B cell (primary cell): ENCODE results near the gene HPX. TPM values are rescaled to one million over a fixed set of nuclear protein-coding genes. Genes with fewer than 3 reads are reported as not detected.

Experiments
- ATAC-seq: fragments of 200-7000 bp; cut with Tn5 transposase; one replicate; pipeline ENCODE4 v1.10.0; 2021; ENCODE audit warnings: low read depth, mild to moderate bottlenecking, moderate number of reproducible peaks, moderate library complexity
- CTCF ChIA-PET: fragments of 350-600 bp; sonication (Branson Sonifier 250); formaldehyde crosslinking; loops from one replicate; lab custom pipeline; 2021; ENCODE audit warnings: antibody characterized with exemption, inconsistent platforms; lab: Charles Lee
- POLR2A ChIA-PET: fragments of 350-600 bp; sonication (Branson Sonifier 250); formaldehyde crosslinking; loops from one replicate; lab custom pipeline; 2021; ENCODE audit warnings: antibody characterized with exemption; lab: Charles Lee
- DNase-seq: peaks from one replicate; pipeline ENCODE4 v3.0.0; 2013
- H2AFZ ChIP-seq: 2 replicates; pipeline ENCODE4 v1.6.1; 2012; ENCODE audit warnings: mild to moderate bottlenecking, low read depth, low read length; ENCODE audit not compliant: insufficient read depth, poor library complexity, severe bottlenecking
- H3K27ac ChIP-seq, 2 donors: 1 replicate in 1 of 2; 2 replicates in 1 of 2; pipeline ENCODE4 v1.5.1; 2012 to 2013; ENCODE audit warnings: low read length in 2 of 2, mild to moderate bottlenecking in 2 of 2, moderate library complexity in 1 of 2
- H3K27me3 ChIP-seq, 4 experiments: fragments of 200-600 bp in 1 of 4; sonication (generic) in 1 of 4; replicated peaks in 1 of 4; 1 replicate in 2 of 4; 2 replicates in 2 of 4; pipeline versions ENCODE4 v1.6.1 to v1.7.0; 2013 to 2016; ENCODE audit warnings: low read length in 3 of 4, mild to moderate bottlenecking in 2 of 4, mixed read lengths in 1 of 4, moderate library complexity in 1 of 4; ENCODE audit not compliant: insufficient read depth in 4 of 4, control insufficient read depth in 3 of 4; ENCODE audit errors: control extremely low read depth in 1 of 4
- H3K36me3 ChIP-seq, 2 experiments: replicated peaks in 1 of 2; 1 replicate in 1 of 2; 2 replicates in 1 of 2; pipeline versions ENCODE4 v1.6.1 to v1.7.1; 2013; ENCODE audit warnings: low read length in 1 of 2; ENCODE audit not compliant: insufficient read depth in 2 of 2, control insufficient read depth in 1 of 2; ENCODE audit errors: control extremely low read depth in 1 of 2, extremely low read depth in 1 of 2
- H3K4me1 ChIP-seq, 2 donors: fragments of 200-600 bp in 1 of 2; sonication (generic) in 1 of 2; 1 replicate in 1 of 2; 2 replicates in 1 of 2; pipeline versions ENCODE4 v1.5.1 to v1.6.1; 2013 to 2017; ENCODE audit warnings: low read length in 2 of 2; ENCODE audit not compliant: control insufficient read depth in 2 of 2, insufficient read depth in 2 of 2
- H3K4me2 ChIP-seq: replicated peaks from 2 replicates; pipeline ENCODE3; 2012; ENCODE audit warnings: mild to moderate bottlenecking, low read depth, low read length; ENCODE audit not compliant: poor library complexity, severe bottlenecking
- H3K4me3 ChIP-seq, 5 experiments: fragments of 200-600 bp in 1 of 5; sonication (generic) in 1 of 5; 1 replicate in 3 of 5; 2 replicates in 2 of 5; pipeline versions ENCODE4 v1.5.1 to v1.7.0; 2011 to 2016; ENCODE audit warnings: low read length in 4 of 5, mild to moderate bottlenecking in 4 of 5, low read depth in 2 of 5, control low read depth in 1 of 5, moderate library complexity in 1 of 5; ENCODE audit not compliant: insufficient read depth in 1 of 5; ENCODE audit errors: control extremely low read depth in 1 of 5, extremely low read depth in 1 of 5
- H3K79me2 ChIP-seq: fragments of 200-600 bp; sonication (generic); one replicate; pipeline ENCODE4 v1.6.0; 2016; ENCODE audit warnings: low read length; ENCODE audit not compliant: control insufficient read depth, insufficient read depth
- H3K9ac ChIP-seq: fragments of 200-600 bp; sonication (generic); 2 replicates; pipeline ENCODE4 v1.6.1; 2017; ENCODE audit warnings: mild to moderate bottlenecking, low read length, moderate library complexity
- H3K9me3 ChIP-seq, 3 donors: one replicate each; pipeline versions ENCODE4 v1.6.1 to v1.7.1; 2013; ENCODE audit warnings: low read length in 2 of 3; ENCODE audit not compliant: control insufficient read depth in 2 of 3, insufficient read depth in 1 of 3; ENCODE audit errors: control extremely low read depth in 1 of 3
- H4K20me1 ChIP-seq: 2 replicates; pipeline ENCODE4 v1.6.0; 2012; ENCODE audit warnings: mild to moderate bottlenecking, low read length; ENCODE audit not compliant: insufficient read depth, control insufficient read depth, poor library complexity, severe bottlenecking
- H3K27ac Mint-ChIP-seq: one replicate; pipeline ENCODE4 v1.8.0; 2021; ENCODE audit warnings: mixed read lengths
- H3K27me3 Mint-ChIP-seq: one replicate; pipeline ENCODE4 v1.8.0; 2021; ENCODE audit warnings: mixed read lengths
- H3K4me1 Mint-ChIP-seq: one replicate; pipeline ENCODE4 v1.8.0; 2021; ENCODE audit warnings: mixed read lengths
- H3K4me3 Mint-ChIP-seq: one replicate; pipeline ENCODE4 v1.8.0; 2021; ENCODE audit warnings: mixed read lengths
- H3K9me3 Mint-ChIP-seq: one replicate; pipeline ENCODE4 v1.8.0; 2022; ENCODE audit warnings: mixed read lengths; ENCODE audit not compliant: insufficient read depth
- EZH2 ChIP-seq: IDR thresholded peaks from 2 replicates; pipeline ENCODE4 v1.6.1; 2012; ENCODE audit warnings: borderline replicate concordance, low read depth, mild to moderate bottlenecking, moderate library complexity, low read length; ENCODE audit not compliant: insufficient read depth, poor library complexity, severe bottlenecking
- WGBS: methylation state at CpG from one replicate; pipeline ENCODE4 v1.1.5; 2013; ENCODE audit warnings: missing lambda C conversion rate; ENCODE audit not compliant: insufficient coverage; 5-methylcytosine and 5-hydroxymethylcytosine counted together
- intact Hi-C: fragments of 100-400 bp; cut with micrococcal nuclease; formaldehyde crosslinking; loops from one replicate; pipeline ENCODE4 v1.10.0; 2022
- polyA plus RNA-seq: library from polyadenylated mRNA; depleted of rRNA; stranded (reverse); fragments of >200 nt; gene quantifications from 2 replicates; pipeline ENCODE4 v1.2.3, GENCODE V29; 2012
- total RNA-seq, 2 donors: library from RNA; stranded (reverse); fragments of 120-200 nt in 1 of 2; gene quantifications; 1 replicate in 1 of 2; 2 replicates in 1 of 2; pipeline versions ENCODE4 v1.2.3 to v1.2.4, GENCODE V29; 2013 to 2022
- TF ChIP-seq, protein P1 (sequence below): fragments of 200-600 bp; IDR thresholded peaks from one replicate; pipeline ENCODE4 v1.8.0; 2022; ENCODE audit warnings: antibody characterized with exemption, mild to moderate bottlenecking

HPX gene
- total and polyA plus RNA-seq, 2 donors (not counting 1 experiment from before 2014, with no cell fraction given), result 0.64 to 1.1 TPM

DNA sequence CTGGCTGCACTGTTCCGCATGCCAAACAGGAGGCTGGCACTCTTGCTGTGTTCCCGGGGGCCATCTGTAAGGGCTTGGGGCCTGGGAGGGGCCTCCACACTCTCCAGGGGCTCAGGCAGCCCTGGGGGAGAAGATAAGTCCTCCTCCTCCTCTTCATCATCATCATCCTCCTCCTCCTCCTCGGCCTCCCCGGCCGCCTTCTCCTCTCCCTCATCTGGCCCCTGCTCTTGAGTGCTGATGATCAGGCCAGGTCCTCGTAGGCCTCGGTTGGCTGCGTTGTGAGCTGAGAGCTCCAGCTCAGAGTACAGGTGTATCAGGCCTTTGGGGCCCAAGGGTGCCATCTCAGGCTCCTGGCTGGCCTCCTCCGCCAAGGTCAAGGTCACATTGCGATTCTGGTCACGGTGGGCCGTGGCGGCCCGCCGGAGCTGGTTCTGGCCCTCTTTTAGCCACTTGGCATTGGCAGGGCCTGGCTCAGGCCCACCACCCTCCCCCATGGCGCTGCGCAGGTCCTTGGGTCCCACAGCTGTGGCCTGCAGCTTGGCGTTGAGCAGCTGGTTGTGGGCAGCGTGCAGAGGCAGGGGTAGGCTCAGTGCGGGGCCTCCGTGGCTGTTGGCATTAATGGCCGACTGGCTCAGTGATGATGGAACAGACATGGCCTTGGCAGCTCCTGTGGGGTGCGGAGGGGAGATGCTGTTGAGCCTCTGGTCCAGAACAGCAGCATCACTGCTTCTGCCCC is 29.9 kb downstream of the HPX start:
- WGBS, result 95% methylated on average over 22 of the region's 23 CpGs
- H2AFZ ChIP-seq, result no peak overlapping the region
- H4K20me1 ChIP-seq, result no peaks in the 10 kb centered on the region
- peaks cover 11 to 13% of the 10 kb centered on the region in 2 donors for H3K4me1 ChIP-seq
- ChIA-PET CTCF (interaction anchor here (1.5 kb wide), 1 partner anchor 33 kb away, joined by 3 read pairs; no protein-coding TSS in a partner anchor), POLR2A (interaction anchor here (1.2 kb wide), 1 partner anchor 208 kb away, joined by 3 read pairs; the partner anchor contains the start of gene TPP1)
- no peak overlapping the region for H3K9ac ChIP-seq
- no peaks in the 10 kb centered on the region for H3K9me3 ChIP-seq
- intact Hi-C loops, result no loop called here
- Mint-ChIP-seq H3K27me3 (no peaks in the 10 kb centered on the region), H3K9me3 (no peaks in the 10 kb centered on the region), H3K27ac (no peak overlapping the region), H3K4me1 (peaks cover 16% of the 10 kb centered on the region), H3K4me3 (no peak overlapping the region)
- no peak for DNase-seq
- peaks cover 0 to 6% of the 10 kb centered on the region in 2 experiments for H3K36me3 ChIP-seq
- ATAC-seq, result no peak
- H3K4me3 ChIP-seq, result no peak overlapping the region
- no peak for TF ChIP-seq EZH2
- TF ChIP-seq, protein P1, sequence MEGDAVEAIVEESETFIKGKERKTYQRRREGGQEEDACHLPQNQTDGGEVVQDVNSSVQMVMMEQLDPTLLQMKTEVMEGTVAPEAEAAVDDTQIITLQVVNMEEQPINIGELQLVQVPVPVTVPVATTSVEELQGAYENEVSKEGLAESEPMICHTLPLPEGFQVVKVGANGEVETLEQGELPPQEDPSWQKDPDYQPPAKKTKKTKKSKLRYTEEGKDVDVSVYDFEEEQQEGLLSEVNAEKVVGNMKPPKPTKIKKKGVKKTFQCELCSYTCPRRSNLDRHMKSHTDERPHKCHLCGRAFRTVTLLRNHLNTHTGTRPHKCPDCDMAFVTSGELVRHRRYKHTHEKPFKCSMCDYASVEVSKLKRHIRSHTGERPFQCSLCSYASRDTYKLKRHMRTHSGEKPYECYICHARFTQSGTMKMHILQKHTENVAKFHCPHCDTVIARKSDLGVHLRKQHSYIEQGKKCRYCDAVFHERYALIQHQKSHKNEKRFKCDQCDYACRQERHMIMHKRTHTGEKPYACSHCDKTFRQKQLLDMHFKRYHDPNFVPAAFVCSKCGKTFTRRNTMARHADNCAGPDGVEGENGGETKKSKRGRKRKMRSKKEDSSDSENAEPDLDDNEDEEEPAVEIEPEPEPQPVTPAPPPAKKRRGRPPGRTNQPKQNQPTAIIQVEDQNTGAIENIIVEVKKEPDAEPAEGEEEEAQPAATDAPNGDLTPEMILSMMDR, result no peak
- H3K27ac ChIP-seq, result no peak overlapping the region
- no peaks in the 10 kb centered on the region for H3K27me3 ChIP-seq
- H3K79me2 ChIP-seq, result peaks cover 13% of the 10 kb centered on the region
- H3K4me2 ChIP-seq, result no peak overlapping the region

DNA sequence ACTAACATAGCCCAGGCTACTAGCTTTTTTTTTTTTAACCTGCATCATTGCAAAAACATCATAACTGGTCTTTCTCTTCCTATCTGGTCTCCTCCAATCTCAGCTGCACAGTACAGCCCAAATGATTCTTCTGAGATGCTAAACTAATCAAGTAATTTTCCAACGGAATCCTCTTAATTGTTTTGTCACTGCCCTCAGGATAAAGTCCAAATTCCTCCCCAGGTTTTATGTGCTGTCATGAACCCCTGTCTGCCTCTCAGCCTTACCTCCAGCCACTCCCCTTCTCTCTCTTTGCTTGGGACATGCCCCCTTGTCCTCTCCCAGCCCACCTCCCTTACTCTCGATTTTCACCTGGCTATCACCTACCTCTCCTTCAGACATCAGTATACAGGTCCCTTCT is 34.4 kb downstream of the HPX start:
- H3K27me3 Mint-ChIP-seq, result no peaks in the 10 kb centered on the region
- no peaks in the 10 kb centered on the region for H3K9me3 Mint-ChIP-seq
- no peak for DNase-seq
- ATAC-seq, result no peak
- peaks cover 39 to 43% of the 10 kb centered on the region in 2 donors for H3K4me1 ChIP-seq
- H3K79me2 ChIP-seq, result no peaks in the 10 kb centered on the region
- ChIA-PET CTCF (interaction anchor here (0.8 to 1.8 kb wide), 4 partner anchors 28 to 309 kb away, joined by 3 to 9 read pairs (median 4); no protein-coding TSS in a partner anchor), POLR2A (interaction anchor here (0.5 kb wide), 1 partner anchor 773 kb away, joined by 4 read pairs; no protein-coding TSS in a partner anchor)
- H3K27me3 ChIP-seq, result no peaks in the 10 kb centered on the region
- no peak overlapping the region for H2AFZ ChIP-seq
- H4K20me1 ChIP-seq, result no peaks in the 10 kb centered on the region
- no peak overlapping the region for H3K4me3 ChIP-seq
- no peaks in the 10 kb centered on the region for H3K9me3 ChIP-seq
- peaks cover 0 to 7% of the 10 kb centered on the region in 2 experiments for H3K36me3 ChIP-seq
- H3K4me2 ChIP-seq, result no peak overlapping the region
- H3K4me3 Mint-ChIP-seq, result no peak overlapping the region
- TF ChIP-seq EZH2, result no peak
- TF ChIP-seq, protein P1, result no peak
- H3K9ac ChIP-seq, result no peak overlapping the region
- WGBS, result 88% methylated on average over 2 of the region's 2 CpGs
- H3K27ac Mint-ChIP-seq, result peak overlapping the region; percentile 4
- intact Hi-C loops, result no loop called here
- H3K27ac ChIP-seq, result no peak overlapping the region
- peaks cover 56% of the 10 kb centered on the region for H3K4me1 Mint-ChIP-seq
